ENCODE data around the gene RFXANK.
"Not testable (repeated sequence)": the region's sequence is repeated elsewhere in the genome, so short reads cannot be mapped to it uniquely, and the experiment has no call there.

RFXANK gene

DNA sequence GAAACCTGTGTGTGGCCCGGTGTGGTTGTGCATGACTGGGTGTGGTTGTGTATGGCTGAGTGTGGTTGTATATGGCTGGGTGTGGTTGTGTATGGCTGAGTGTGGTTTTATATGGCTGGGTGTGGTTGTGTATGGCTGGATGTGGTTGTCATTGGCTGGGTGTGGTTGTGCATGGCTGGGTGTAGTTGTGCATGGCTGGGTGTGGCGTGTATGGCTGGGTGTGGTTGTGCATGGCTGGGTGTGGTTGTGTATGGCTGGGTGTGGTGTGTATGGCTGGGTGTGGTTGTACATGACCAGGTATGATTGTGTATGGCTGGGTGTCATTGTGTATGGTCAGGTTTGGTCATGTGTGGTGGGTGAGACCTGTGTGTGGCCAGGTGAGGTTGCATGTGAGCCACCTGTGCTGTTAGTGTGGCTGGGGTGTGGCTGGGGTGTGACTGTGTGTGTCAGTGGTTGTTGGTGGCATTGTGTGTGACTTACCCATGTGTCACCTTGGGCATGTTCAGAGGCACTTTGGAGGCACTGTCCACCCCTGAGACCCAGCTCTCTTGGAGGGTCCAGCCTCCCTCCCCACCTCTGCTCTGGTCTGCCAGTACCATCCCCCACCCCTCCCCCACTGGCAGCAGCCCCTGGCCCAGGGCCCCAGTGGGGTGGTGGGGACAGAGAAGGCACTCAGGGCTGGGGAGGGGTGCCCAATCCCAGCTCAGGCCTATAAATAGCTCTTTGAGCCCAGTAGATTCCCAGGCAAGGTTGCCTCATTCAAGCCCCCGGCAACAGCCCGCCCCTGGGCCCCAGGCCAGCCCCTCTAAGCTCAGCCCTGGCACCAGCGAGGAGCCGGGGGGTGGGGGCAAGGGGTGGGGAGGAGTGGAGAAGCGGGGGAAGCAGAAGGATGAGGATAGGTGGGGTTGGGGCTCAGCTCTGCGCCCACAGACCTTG lies 15.8 kb downstream of the RFXANK start:
- no peak for DNase-seq

DNA sequence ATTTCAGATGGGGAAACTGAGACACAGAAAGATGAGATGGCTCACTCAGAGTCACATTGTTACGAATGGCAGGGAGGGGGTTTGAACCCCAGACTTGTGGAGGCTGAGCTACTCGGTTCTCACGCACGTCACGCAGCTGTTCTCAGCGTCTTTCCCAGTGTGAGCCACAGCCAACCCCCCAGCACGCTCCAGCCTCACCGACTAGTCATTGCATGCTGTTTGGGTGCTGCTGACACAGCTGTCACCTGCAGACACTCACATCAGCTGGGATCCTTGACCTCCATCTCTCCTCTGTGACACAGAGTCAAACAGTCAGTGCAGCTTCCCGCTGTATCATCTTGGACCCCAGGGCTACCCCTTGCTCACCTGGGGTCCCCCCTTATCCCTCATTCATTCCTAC lies 17.3 kb downstream of the RFXANK start:
- peak; percentile 61 for DNase-seq

DNA sequence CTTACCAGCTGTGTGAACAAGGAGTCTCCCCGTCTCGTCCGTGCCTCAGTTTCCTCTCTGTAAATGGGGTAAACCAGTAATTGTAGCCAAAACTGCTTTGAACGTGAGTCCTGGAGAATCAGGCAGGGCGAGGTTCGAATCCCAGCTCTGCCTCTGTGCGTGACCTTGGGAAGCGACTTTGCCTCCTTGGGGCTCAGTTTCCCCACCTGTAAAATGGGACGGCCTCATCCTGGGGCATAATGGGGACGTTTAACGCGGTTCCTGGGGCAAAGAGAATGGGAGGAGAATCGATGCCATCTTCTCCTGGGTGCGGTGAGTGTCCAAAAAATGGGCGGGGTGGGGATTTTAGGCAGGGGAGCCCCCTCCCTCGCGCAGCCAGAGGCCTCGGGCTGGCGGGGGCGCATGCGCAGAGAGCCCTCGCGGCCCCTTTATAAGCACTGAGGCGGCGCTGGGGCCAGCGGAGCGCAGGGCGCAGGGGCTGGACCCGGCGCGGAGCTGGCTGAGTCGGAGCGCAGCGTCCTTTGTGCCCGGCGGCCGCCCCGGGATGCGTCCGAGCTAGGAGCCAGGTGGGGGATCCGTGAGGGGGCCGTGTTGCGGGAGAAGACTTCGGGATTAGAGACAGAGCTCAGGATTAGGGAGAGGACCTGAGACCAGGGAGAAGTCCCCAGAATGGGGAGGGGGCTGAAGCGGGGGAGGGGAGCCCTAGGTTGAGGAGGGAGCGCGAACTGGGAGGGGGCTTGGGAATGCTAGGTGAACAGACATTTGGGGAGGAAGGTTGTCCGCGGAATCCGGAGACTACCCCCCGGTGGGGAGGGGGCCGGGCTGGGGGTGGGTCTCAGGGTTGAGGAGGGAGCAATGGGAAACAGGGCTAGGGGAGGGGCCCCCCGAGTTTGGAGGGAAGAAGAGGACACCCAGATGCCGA lies 19.7 kb downstream of the RFXANK start, which contains the start of gene NCAN:
Gene NCAN (plus strand): TSS at position 460 of the 922 bp plus-strand sequence. CDS start 4,996 bp downstream, outside the sequence.
- peak; percentile 71 for DNase-seq

DNA sequence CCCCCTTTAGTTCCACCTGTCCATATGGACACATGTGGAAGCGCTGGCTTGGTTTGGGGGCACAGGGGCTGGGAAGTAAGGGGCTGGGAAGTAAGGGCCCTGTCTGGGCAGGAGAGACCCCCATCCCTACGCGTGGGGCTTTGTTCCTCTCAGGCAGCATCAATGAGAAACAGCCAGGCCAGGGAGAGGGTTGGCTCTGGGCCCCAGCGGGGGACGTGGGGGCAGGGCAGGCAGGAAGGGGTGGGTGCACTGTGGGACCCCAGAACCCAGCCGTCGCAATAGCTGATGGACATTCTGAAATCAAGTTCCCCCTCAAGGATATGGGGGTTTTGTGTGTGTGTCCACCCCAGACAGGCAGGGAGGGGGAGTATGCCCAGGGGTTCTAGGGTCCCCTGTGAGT lies 20.9 kb downstream of the RFXANK start:
- DNase-seq = no peak

DNA sequence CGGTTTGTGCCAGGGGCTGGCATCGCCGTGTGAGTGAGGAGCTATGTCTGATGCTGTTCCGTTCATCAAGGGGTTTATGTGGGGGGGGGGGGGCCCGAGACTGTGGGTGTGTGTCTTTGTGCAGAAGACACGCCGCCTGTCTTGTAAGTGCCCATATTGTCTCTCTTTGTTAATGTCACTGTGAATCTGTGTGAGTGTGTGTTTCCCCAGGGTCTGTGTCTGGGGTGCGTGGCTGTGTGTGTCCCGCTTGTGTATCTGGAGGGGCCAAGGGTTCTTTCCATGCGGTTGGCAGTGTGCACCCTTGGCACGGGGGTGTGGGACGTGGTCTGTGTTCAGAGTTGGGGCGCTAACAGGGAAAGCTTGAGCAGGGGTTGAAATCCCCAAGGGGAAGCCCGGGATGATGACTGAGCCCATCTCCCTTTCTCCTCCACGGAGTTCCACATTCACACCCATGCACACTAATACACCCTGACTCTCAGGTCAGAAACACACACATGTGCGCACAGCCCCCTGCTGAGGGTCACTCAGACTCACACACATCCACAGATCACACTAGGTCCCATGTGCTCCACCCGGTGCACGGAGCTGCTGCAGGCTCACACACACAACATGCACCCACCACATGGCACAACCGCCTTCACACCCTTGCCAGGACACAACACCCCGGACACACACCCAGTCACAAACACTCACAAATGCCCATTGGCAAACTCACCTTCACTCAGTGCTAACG lies 21.5 kb downstream of the RFXANK start:
- no peak for DNase-seq

DNA sequence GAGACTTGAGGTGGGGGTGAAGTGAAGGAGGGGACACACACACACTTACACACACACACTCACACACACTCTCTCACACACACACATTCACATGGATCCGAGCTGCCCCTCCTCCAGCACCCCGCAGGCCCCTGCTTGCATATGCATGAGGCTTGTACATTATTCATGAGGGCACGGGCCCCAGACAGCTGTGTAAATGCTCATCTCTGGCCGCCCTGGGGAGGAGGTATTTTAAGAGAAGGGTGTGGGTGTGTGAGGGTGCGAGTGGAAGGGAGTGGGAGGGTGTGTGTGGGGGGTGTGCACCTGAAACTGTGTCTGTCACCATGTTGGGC lies 22.1 kb downstream of the RFXANK start:
- DNase-seq = no peak

DNA sequence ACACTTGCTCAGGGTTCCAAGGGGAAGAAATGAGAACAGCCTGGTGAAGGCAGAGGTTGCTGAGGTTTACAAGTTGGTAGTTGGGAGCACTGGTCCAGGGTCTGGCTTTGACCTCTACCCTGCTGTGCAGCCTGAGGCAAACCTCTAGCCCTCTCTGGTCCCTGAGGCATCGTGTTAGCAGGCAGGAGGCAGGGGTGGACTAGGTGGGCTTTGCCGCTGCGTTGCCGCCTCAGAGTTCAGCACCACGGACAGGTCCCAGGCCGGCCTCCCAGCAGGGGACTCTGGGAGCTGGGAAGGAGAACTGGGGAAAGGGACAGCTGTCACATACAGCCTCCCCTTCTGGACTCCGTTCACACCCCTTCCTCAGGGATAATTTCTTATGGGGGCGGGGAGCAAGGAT lies 22.8 kb downstream of the RFXANK start:
- DNase-seq = peak; percentile 40

DNA sequence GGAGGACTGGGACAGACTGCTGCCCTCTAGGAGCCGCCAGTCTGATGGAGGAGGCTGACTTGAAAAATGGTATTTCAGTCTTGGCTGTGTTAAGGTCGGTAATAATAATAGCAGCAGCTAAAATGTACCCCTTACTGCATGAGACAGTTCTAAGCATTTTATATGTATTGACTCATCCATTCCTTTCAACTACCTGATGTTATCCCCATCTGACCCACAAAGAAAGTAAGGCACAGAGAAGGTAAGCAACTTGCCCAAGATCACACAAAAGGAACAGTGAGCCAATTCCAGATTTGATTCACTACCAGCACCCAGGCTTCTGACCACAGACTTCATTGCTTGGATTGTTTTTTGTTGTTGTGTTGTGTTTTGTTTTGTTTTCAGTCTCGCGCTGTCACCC lies 23.7 kb downstream of the RFXANK start:
- no peak for DNase-seq

DNA sequence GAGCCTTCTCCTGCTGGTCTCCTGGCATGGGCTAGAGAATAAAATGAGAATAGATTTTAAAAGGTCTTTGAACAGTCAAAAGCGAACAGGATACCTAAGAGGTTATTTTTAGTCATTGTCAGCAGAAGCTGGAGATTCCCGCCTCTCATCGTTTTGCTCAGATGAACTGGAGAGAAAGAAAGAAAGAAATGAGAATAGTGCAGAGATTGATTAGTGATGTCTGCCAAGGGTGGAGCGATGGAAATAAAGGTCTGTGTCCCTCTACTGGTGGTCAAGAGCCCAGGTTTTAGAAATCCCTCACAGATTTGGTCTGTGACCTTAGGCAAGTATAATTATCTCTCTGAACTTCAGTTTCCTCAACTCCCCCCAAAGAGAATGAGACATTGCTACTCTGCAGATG lies 25.0 kb downstream of the RFXANK start:
- peak; percentile 75 for DNase-seq

DNA sequence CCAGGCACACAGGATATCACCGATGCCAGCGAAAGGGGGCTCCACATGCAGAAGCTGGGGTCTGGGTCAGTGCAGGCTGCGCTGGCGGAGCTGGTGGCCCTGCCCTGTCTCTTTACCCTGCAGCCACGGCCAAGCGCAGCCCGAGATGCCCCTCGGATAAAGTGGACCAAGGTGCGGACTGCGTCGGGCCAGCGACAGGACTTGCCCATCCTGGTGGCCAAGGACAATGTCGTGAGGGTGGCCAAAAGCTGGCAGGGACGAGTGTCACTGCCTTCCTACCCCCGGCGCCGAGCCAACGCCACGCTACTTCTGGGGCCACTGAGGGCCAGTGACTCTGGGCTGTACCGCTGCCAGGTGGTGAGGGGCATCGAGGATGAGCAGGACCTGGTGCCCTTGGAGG lies 26.9 kb downstream of the RFXANK start:
- DNase-seq = no peak

DNA sequence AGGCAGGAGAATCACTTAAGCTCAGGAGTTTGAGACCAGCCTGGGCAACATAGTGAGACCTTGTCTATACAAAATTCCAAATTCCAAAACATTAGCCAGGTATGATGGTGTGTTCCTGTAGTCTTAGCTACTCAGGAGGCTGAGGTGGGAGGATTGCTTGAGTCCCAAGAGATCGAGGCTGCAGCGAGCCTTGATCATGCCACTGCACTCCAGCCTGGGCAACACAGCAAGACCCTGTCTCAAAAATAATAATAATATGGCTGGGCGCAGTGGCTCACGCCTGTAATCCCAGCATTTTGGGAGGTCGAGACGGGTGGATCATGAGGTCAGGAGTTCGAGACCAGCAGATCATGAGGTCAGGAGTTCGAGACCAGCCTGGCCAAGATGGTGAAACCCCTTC lies 28.9 kb downstream of the RFXANK start:
- not testable (repeated sequence) for DNase-seq

DNA sequence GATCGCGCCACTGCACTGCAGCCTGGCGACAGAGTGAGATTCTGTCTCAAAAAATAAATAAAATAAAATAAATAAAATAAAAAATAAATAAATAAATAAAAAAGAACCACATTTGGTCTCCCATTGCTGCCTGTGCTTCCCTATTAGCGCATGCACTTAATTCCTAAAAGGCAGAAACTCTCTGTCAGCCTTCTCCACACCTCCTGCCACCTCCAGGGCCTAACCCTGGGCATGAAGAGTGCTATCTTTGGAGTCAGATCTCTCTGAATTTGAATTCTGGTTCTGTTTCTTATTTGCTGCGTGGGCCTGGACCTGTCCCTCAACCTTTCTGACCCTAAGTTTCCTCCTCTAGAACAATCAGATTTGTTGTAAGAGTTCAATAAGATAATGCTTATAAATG lies 31.0 kb downstream of the RFXANK start:
- DNase-seq = no peak

DNA sequence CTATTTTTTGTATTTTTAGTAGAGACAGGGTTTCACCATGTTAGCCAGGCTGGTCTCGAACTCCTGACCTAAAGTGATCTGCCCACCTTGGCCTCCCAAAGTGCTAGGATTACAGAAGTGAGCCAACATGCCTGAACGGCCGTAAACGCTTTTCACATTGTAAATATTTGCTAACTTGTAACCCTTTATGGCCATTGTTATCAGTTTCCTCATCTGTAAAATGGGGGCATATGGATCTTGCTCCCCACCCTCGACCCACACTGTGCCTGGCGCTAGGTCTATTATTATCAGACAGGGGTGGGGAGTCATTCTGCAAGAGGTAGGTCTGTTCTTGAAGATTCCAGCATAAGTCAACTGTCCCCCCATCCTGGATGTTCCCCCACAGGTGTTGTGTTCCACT lies 31.6 kb downstream of the RFXANK start:
- no peak for DNase-seq

DNA sequence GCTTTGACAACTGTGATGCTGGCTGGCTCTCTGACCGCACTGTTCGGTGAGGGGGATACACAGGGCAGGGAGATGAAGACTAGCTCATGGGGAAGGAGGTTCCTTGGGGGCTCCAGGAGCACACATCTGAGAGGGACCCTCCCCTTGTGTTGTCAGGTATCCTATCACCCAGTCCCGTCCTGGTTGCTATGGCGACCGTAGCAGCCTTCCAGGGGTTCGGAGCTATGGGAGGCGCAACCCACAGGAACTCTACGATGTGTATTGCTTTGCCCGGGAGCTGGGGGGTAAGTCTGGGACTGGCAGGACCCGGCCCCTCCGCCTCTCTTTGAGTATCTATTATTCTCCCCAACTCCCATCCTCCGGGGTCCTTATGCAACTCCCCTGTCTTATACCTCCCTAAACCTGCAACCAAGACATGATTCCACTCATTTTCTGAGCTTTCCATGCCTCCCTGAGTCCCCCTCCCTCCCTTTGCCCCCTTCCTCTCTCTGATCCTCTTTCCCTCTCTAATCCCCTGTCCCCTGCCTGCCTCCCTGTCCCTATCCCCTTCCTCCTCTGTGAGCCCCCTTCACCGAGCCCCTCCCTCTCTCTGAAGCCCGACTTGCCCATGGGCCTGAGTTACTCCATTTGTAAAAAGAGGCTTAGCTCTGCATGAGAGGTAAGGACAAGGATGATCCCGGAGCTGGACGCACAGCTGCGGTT lies 32.2 kb downstream of the RFXANK start:
- peak; percentile 91 for DNase-seq

DNA sequence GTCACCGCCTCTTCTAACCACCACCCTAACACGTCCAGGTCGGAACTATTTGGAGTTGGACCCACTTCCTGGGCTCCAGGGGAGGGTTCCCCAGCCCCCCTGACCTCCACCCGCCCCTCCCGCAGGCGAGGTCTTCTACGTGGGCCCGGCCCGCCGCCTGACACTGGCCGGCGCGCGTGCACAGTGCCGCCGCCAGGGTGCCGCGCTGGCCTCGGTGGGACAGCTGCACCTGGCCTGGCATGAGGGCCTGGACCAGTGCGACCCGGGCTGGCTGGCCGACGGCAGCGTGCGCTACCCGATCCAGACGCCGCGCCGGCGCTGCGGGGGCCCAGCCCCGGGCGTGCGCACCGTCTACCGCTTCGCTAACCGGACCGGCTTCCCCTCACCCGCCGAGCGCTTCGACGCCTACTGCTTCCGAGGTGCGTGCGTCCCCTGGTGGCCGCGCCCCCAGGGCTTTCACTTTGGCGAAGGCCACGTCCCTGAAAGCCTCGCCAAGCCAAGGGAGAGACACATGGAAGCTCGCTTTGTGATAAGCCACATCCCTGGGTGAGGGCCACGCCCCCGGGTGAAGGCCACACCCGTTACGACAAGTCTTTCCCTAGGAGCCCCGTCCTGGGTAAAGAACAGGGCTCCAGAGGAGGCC lies 32.9 kb downstream of the RFXANK start:
- DNase-seq = peak; percentile 99

DNA sequence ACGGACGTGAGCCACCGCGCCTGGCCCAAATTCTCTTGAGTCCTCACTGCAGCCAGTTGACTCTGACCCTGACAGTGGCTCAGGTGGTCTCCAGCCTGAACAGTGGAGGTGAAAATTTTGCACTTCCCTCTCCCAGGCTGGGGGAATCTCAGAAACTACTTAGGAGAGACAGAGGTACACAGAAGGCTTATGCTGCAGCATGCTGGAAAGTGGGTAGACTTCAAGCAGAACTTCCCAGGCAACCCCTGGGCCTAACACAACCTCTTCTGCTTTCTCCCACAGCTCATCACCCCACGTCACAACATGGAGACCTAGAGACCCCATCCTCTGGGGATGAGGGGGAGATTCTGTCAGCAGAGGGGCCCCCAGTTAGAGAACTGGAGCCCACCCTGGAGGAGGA lies 34.1 kb downstream of the RFXANK start:
- DNase-seq = no peak

DNA sequence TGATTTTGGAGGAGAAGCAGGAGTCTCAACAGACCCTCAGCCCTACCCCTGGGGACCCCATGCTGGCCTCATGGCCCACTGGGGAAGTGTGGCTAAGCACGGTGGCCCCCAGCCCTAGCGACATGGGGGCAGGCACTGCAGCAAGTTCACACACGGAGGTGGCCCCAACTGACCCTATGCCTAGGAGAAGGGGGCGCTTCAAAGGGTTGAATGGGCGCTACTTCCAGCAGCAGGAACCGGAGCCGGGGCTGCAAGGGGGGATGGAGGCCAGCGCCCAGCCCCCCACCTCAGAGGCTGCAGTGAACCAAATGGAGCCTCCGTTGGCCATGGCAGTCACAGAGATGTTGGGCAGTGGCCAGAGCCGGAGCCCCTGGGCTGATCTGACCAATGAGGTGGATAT lies 34.6 kb downstream of the RFXANK start:
- no peak for DNase-seq

DNA sequence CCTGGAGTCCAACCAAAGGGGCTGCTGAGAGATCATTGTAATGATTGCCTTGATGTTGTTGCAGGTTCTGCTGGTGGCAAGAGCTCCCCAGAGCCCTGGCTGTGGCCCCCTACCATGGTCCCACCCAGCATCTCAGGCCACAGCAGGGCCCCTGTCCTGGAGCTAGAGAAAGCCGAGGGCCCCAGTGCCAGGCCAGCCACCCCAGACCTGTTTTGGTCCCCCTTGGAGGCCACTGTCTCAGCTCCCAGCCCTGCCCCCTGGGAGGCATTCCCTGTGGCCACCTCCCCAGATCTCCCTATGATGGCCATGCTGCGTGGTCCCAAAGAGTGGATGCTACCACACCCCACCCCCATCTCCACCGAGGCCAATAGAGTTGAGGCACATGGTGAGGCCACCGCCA lies 35.2 kb downstream of the RFXANK start:
- DNase-seq = no peak

DNA sequence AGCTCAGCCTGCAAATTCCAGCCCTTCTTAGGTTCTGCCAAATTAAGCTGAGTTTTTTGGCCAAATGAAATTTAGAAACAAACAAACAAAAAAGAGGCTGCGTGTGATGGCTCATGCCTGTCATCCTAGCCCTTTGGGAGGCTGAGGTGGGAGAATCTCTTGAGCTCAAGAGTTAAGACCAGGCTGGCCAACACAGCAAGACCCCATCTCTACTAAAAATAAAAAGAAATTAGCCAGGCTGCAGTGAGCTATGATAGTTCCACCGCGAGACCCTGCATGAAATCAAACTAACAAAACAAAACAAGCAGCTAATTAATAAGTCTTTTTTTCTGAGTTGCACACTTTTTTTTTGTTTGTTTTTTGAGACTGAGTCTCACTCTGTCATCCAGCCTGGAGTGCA lies 37.6 kb downstream of the RFXANK start:
- no peak for DNase-seq

DNA sequence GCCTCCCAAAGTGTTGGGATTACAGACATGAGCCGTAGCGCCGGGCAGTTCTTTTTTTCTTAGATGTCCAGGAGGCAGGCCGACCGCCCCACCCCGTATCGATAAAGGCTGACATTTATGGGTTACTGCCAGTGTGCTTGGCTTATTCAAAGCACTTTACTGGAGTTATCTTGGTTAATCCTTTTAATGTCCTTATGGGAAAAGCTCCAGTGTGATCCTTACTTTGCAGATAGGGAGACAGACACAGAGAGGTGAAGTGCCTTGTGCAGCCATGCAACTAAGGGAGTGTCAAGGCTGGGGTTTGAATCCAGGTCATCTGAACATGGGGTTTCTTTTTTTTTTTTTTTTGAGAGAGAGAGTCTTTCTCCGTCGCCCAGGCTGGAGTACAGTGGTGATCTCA lies 38.9 kb downstream of the RFXANK start:
- peak; percentile 98 for DNase-seq

DNA sequence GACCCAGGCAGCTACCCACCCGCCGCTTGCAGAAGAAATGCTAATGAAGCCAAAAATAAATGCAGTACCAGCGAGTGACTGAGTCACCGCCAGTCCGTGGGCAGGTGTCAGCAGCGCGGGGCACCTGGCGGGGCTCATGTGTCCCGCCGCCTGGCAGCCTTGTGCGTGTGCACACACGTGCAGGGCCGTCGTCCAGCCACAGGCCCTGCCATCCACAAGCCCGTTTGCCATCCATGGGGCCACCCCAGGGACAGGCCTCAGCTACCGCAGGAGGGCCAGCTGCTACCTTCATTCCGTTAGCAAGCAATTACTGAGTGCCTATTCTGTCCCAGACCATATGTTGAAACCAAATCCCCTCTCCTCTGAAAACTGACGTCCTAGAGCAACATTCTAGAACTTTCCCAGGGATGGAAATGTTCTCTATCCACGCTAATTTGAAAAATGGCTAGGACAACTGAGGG lies 40.2 kb downstream of the RFXANK start:
- DNase-seq = peak; percentile 86
